ENCODE data around the gene SORBS1. TPM values are rescaled to one million over a fixed set of nuclear protein-coding genes. Genes with fewer than 3 reads are reported as not detected.

The SORBS1 gene
- total and polyA plus RNA-seq, 2 of the 13 experiments (the other 11 are each of a cell fraction or from before 2014, with no cell fraction given): 16.8 to 39.8 TPM

GRCh38 chr10:95600158-95600557 lies 39.0 kb upstream of the SORBS1 start (continued):
- TF ChIP-seq ZNF687 (CRISPR knock-in tag; IDR thresholded peaks at IDR 0.05): no peak
- no peak for TF ChIP-seq TOPORS (CRISPR knock-in tag; IDR thresholded peaks at IDR 0.05)

DNA sequence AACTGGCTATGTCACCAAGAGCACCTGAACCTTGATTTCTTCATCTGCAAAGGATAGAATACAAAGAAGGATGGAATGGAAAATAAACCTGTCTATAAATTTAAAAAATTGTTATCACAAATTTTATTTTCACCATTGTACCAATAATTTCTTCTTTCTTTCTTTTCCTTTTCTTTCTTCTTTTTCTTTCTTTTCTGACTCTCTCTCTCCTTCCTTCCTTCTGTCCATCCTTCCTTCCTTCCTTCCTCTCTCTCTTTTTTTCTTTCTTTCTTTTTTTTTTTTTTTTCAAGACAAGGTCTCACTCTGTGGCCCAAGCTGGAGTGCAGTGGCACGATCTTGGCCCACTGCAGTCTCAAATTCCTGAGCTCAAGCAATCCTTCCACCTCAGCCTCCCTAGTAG lies 36.6 kb upstream of the SORBS1 start:
- Histone ChIP-seq H4K20me1 (ENCODE audit: insufficient read depth, low read length) (no peaks in the 10 kb centered on the region), H3K79me2 (ENCODE audit: insufficient read depth, low read length) (no peaks in the 10 kb centered on the region), H3K9me3 (ENCODE audit: low read length) (no peaks in the 10 kb centered on the region), H3K27me3 (ENCODE audit: control insufficient read depth in 1 of 2, insufficient read depth in 2 of 2, low read length in 2 of 2) (no peaks in the 10 kb centered on the region; a peak in 1 of 5 replicates), H3K27ac (ENCODE audit: extremely low read length, insufficient read depth, low read length) (no peak overlapping the region), H3K4me3 (replicated peaks in 1 of 3; ENCODE audit: insufficient read depth in 1 of 3, low read depth in 2 of 3, low read length in 3 of 3) (no peak overlapping the region), H3K36me3 (replicated peaks in 1 of 2; ENCODE audit: control insufficient read depth in 1 of 2, insufficient read depth in 2 of 2, low read length in 2 of 2) (no peaks in the 10 kb centered on the region), H3K9ac (ENCODE audit: insufficient read depth, low read depth, low read length) (no peak overlapping the region), H2AFZ (ENCODE audit: low read length) (no peak overlapping the region), H3K4me1 (ENCODE audit: insufficient read depth, low read length) (peaks cover 31% of the 10 kb centered on the region), H3K4me2 (ENCODE audit: low read depth, low read length) (no peak overlapping the region)
- DNase-seq (ENCODE audit: low spot score): no peak
- BruUV-seq (replicated peaks): no TSS peak
- 46% methylated on average over 1 of the region's 1 CpG for WGBS (ENCODE audit: low lambda C conversion rate)
- POLR2A ChIA-PET: no interaction called here
- in situ Hi-C loops (cut with HindIII; ENCODE audit: extremely low pct_ligation_motif_present, low pct_unique_long_range_greater_than_20kb): no loop called here
- no peak for ATAC-seq
- TF ChIP-seq, protein P1, sequence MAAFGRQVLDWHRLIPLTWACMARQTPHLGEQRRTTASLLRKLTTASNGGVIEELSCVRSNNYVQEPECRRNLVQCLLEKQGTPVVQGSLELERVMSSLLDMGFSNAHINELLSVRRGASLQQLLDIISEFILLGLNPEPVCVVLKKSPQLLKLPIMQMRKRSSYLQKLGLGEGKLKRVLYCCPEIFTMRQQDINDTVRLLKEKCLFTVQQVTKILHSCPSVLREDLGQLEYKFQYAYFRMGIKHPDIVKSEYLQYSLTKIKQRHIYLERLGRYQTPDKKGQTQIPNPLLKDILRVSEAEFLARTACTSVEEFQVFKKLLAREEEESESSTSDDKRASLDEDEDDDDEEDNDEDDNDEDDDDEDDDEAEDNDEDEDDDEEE (CRISPR knock-in tag; IDR thresholded peaks at IDR 0.05): no peak
- TF ChIP-seq SNAPC2 (CRISPR knock-in tag; IDR thresholded peaks at IDR 0.05) (no peak), ZNF335 (CRISPR knock-in tag; IDR thresholded peaks at IDR 0.05) (no peak), ZNF546 (CRISPR knock-in tag; conservative IDR thresholded peaks at IDR 0.05) (no peak)
- CTCF ChIA-PET (ENCODE audit: low intra/inter-chr PET ratio, low total read pairs): no interaction called here
- FAIRE-seq: no peak
- intact Hi-C loops (cut with micrococcal nuclease; ENCODE audit: unreplicated experiment): no loop called here
